Activated CD8-positive, alpha-beta T cell treated with anti-CD3 and anti-CD28 coated beads, Interleukin-2, amount 10 ng/mL, durations not matched to agents 7 days and 5 days (primary cell): ENCODE results near the gene POMT2. TPM values are rescaled to one million over a fixed set of nuclear protein-coding genes. Genes with fewer than 3 reads are reported as not detected.

Experiments
- ATAC-seq: fragments of 150-1000 bp; cut with Tn5 transposase; one replicate; pipeline ENCODE4 v1.10.0; 2021; ENCODE audit warnings: moderate library complexity
- CTCF ChIA-PET: fragments of 350-600 bp; sonication (Branson Sonifier 250); formaldehyde crosslinking; loops from one replicate; lab custom pipeline; 2021; ENCODE audit warnings: antibody characterized with exemption; lab: Charles Lee
- POLR2A ChIA-PET: fragments of 350-600 bp; sonication (Branson Sonifier 250); formaldehyde crosslinking; loops from one replicate; lab custom pipeline; 2021; ENCODE audit warnings: antibody characterized with exemption; lab: Charles Lee
- DNase-seq: peaks from one replicate; pipeline ENCODE4 v3.0.0-alpha.2; 2020
- H3K27ac Mint-ChIP-seq: one replicate; pipeline ENCODE4 v1.8.0; 2021; ENCODE audit warnings: mild to moderate bottlenecking, mixed read lengths
- H3K27me3 Mint-ChIP-seq: one replicate; pipeline ENCODE4 v1.8.0; 2021; ENCODE audit warnings: low read depth, mixed read lengths
- H3K36me3 Mint-ChIP-seq: one replicate; pipeline ENCODE4 v1.8.0; 2021; ENCODE audit warnings: low read depth, mixed read lengths
- H3K4me1 Mint-ChIP-seq: one replicate; pipeline ENCODE4 v1.8.0; 2021; ENCODE audit warnings: low read depth, mixed read lengths
- H3K4me3 Mint-ChIP-seq: one replicate; pipeline ENCODE4 v1.8.0; 2021; ENCODE audit warnings: mild to moderate bottlenecking, mixed read lengths
- H3K9me3 Mint-ChIP-seq: one replicate; pipeline ENCODE4 v1.8.0; 2022; ENCODE audit warnings: mixed read lengths; ENCODE audit not compliant: insufficient read depth
- total RNA-seq, 2 experiments: library from RNA; stranded (reverse); gene quantifications; one replicate each; pipeline ENCODE4 v1.2.3, GENCODE V29; 2021

Gene POMT2
- total RNA-seq, 2 experiments from 2014 or later = 15.0 to 15.5 TPM

- Mint-ChIP-seq H3K27me3 (no peaks in the 10 kb centered on the region), H3K36me3 (no peaks in the 10 kb centered on the region), H3K4me1 (no peaks in the 10 kb centered on the region), H3K27ac (no peak overlapping the region), H3K4me3 (no peak overlapping the region), H3K9me3 (no peaks in the 10 kb centered on the region)
- DNase-seq (no peak), ATAC-seq (no peak)
- CTCF ChIA-PET = interaction anchor here (1.3 kb wide), 1 partner anchor 38 kb away, joined by 4 read pairs; no protein-coding TSS in a partner anchor
- POLR2A ChIA-PET = no interaction called here
These were observed 42.0 kb downstream of the POMT2 start for GRCh38 chr14:77278461-77279230.

GRCh38 chr14:77276959-77277358 lies 43.7 kb downstream of the POMT2 start:
- H3K9me3 Mint-ChIP-seq = no peaks in the 10 kb centered on the region
- no peak overlapping the region for H3K27ac Mint-ChIP-seq
- ChIA-PET CTCF (no interaction called here), POLR2A (no interaction called here)
- no peak for DNase-seq
- H3K27me3 Mint-ChIP-seq = peaks cover 5% of the 10 kb centered on the region
- no peak for ATAC-seq
- no peak overlapping the region for H3K4me3 Mint-ChIP-seq
- H3K36me3 Mint-ChIP-seq = no peaks in the 10 kb centered on the region
- H3K4me1 Mint-ChIP-seq = no peaks in the 10 kb centered on the region

DNA sequence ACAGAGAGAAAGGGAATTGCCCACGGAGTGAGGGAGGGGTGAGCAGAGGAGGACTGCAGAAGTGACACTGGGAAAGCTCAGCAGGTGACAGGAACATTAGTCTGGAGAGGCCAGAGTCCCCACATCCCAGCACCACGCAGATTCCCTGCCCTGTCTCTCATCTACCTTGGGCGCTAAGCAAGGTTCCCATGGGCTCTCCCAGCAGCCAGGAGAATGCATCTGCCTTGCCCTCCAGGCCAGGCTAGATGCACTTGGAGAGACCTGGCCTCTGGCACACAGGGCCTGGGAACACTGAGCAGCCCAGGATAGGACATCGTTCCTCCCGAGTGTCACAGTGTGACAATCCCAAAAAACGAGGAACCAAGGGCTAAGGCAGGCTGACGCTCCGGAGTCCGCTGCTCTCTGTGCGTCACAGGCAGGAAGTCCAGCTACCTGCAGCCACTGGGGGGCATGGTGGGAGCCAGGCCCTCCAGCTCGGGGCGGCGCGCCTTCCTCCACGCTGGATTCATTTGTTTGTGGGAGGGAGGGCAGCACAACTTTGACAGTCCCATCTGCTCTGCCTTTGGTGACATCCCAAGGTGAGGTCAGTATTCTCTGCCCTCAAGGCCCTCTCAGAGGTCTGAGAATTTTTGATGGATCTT lies 44.3 kb downstream of the POMT2 start:
- ChIA-PET POLR2A (no interaction called here), CTCF (no interaction called here)
- no peaks in the 10 kb centered on the region for H3K36me3 Mint-ChIP-seq
- no peak for ATAC-seq
- H3K27ac Mint-ChIP-seq = no peak overlapping the region
- H3K9me3 Mint-ChIP-seq = no peaks in the 10 kb centered on the region
- no peak overlapping the region for H3K4me3 Mint-ChIP-seq
- no peak for DNase-seq
- no peaks in the 10 kb centered on the region for H3K4me1 Mint-ChIP-seq
- peaks cover 9% of the 10 kb centered on the region for H3K27me3 Mint-ChIP-seq

DNA sequence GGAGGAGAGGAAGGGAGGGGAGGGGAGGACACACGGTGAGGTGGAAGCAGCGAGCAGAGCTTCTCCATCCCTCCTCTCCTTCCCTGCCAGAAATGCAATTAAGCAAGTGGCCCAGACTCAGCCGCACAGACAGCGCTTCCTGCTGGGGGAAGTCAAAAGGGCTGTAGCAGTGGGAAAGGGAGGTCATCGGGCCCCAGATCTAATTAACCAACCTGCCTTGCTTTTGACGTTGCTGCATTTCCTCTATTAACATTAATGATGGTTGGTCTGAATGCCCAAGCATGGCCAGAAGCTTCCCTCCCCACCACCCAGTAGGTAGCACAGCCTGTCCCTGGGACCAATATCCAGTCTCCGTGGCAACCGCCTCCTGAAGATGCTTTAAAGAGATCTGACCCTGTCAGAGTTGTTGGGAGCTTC lies 45.1 kb downstream of the POMT2 start:
- Mint-ChIP-seq H3K36me3 (no peaks in the 10 kb centered on the region), H3K4me1 (no peaks in the 10 kb centered on the region), H3K4me3 (no peak overlapping the region), H3K9me3 (no peaks in the 10 kb centered on the region), H3K27ac (no peak overlapping the region), H3K27me3 (peaks cover 13% of the 10 kb centered on the region)
- no peak for DNase-seq
- POLR2A ChIA-PET = no interaction called here
- CTCF ChIA-PET = no interaction called here
- ATAC-seq = no peak

GRCh38 chr14:77275041-77275580 lies 45.6 kb downstream of the POMT2 start:
- CTCF ChIA-PET = no interaction called here
- ATAC-seq = no peak

GRCh38 chr14:77273796-77274195 lies 46.9 kb downstream of the POMT2 start:
- peaks cover 25% of the 10 kb centered on the region for H3K27me3 Mint-ChIP-seq
- no peak overlapping the region for H3K4me3 Mint-ChIP-seq
- ChIA-PET CTCF (interaction anchor here (0.9 to 1.4 kb wide), 3 partner anchors 30 to 61 kb away, joined by 3 to 5 read pairs (median 5); no protein-coding TSS in a partner anchor), POLR2A (interaction anchor here (0.6 kb wide), 1 partner anchor 57 kb away, joined by 3 read pairs; no protein-coding TSS in a partner anchor)
- H3K4me1 Mint-ChIP-seq = peaks cover 3% of the 10 kb centered on the region
- DNase-seq (no peak), ATAC-seq (no peak)
- no peaks in the 10 kb centered on the region for H3K36me3 Mint-ChIP-seq
- H3K27ac Mint-ChIP-seq = no peak overlapping the region
- H3K9me3 Mint-ChIP-seq = no peaks in the 10 kb centered on the region

More at GRCh38 chr14:77275041-77275580, 45.6 kb downstream of the POMT2 start:
- no peak for DNase-seq
- Mint-ChIP-seq H3K4me1 (no peaks in the 10 kb centered on the region), H3K9me3 (no peaks in the 10 kb centered on the region), H3K36me3 (no peaks in the 10 kb centered on the region), H3K27me3 (peaks cover 15% of the 10 kb centered on the region), H3K27ac (no peak overlapping the region), H3K4me3 (no peak overlapping the region)
- POLR2A ChIA-PET = no interaction called here

DNA sequence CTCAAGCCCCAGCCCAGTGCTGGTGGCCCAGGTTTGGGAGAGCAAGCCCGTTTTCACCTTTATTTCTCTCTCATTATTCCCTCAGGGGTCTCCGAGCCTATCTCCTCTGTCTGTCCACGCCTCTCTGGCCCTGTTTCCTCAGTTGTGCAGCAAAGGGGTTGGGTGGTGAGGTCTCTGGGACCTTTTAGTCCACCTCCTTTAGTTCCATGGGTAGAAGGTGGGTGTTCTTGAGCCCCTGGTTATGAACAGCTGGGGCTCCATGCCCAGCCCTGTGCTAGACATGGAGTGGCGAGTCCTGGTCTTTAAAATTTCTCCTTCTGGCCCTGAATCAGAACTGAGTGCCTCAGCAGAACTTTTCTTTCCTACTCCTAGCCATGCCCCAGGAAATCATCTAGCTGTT lies 48.4 kb downstream of the POMT2 start:
- ATAC-seq (no peak), DNase-seq (no peak)
- Mint-ChIP-seq H3K4me1 (peaks cover 3% of the 10 kb centered on the region), H3K9me3 (no peaks in the 10 kb centered on the region), H3K4me3 (no peak overlapping the region), H3K27me3 (peaks cover 34% of the 10 kb centered on the region), H3K27ac (no peak overlapping the region), H3K36me3 (no peaks in the 10 kb centered on the region)
- CTCF ChIA-PET = interaction anchor here (1.4 kb wide), 1 partner anchor 59 kb away, joined by 5 read pairs; no protein-coding TSS in a partner anchor
- POLR2A ChIA-PET = no interaction called here

DNA sequence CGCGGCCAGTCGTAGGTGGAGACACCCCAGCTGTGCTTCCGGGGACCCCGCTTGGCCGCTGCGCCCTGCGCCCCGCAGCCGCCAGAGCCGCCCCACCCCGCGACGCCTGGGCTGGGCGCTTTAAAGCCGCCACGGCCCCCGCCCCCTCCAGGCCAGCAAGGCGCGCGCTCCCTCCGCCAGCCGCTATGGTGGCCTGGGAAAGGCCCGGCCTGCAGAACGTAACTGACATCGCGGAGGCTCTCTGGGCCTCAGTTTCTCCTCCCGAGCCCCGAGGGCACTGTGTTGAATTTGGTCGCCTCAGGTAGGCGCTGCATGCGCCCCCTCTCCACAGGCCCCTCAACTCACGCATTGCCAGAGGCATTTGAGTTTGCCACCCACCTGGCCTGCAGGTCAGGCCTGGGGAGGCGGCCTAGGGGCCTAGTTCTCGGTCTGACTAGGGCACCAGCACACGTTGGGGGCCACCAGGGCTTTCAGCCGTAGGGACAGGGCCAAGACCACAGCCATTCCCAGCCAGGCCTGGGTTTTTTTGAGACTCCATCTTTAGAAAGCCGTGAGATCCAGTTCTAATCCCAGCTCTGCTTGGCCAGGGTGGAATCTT lies 49.5 kb downstream of the POMT2 start, which contains the start of gene NGB:
Gene NGB (minus strand): TSS at position 94 of the 598 bp plus-strand sequence. CDS start 269 bp downstream, outside the sequence.
- H3K27me3 Mint-ChIP-seq = peaks cover 34% of the 10 kb centered on the region
- no peak within 1 kb of the TSS for H3K27ac Mint-ChIP-seq
- CTCF ChIA-PET = no interaction called here

GRCh38 chr14:77270361-77271112 lies 50.1 kb downstream of the POMT2 start:
- POLR2A ChIA-PET = no interaction called here
- peaks cover 3% of the 10 kb centered on the region for H3K4me1 Mint-ChIP-seq
- no peak overlapping the region for H3K4me3 Mint-ChIP-seq
- CTCF ChIA-PET = no interaction called here
- H3K27me3 Mint-ChIP-seq = peaks cover 34% of the 10 kb centered on the region
- no peaks in the 10 kb centered on the region for H3K36me3 Mint-ChIP-seq
- H3K9me3 Mint-ChIP-seq = no peaks in the 10 kb centered on the region
- no peak overlapping the region for H3K27ac Mint-ChIP-seq
- DNase-seq = no peak
- ATAC-seq = no peak

More for the DNA sequence above, 49.5 kb downstream of the POMT2 start, which contains the start of gene NGB:
- Mint-ChIP-seq H3K36me3 (no peaks in the 10 kb centered on the region), H3K4me3 (no peak within 1 kb of the TSS), H3K9me3 (no peaks in the 10 kb centered on the region), H3K4me1 (peaks cover 3% of the 10 kb centered on the region)
- POLR2A ChIA-PET = no interaction called here
- no peak for DNase-seq
- no peak for ATAC-seq

- CTCF ChIA-PET = no interaction called here
- H3K27ac Mint-ChIP-seq = no peak overlapping the region
These were observed 51.6 kb downstream of the POMT2 start for GRCh38 chr14:77268989-77269600.

More at GRCh38 chr14:77268989-77269600, 51.6 kb downstream of the POMT2 start:
- H3K27me3 Mint-ChIP-seq = peaks cover 34% of the 10 kb centered on the region
- H3K4me1 Mint-ChIP-seq = peaks cover 4% of the 10 kb centered on the region
- H3K36me3 Mint-ChIP-seq = no peaks in the 10 kb centered on the region
- no peaks in the 10 kb centered on the region for H3K9me3 Mint-ChIP-seq
- DNase-seq (no peak), ATAC-seq (no peak)
- no peak overlapping the region for H3K4me3 Mint-ChIP-seq
- POLR2A ChIA-PET = no interaction called here
